HG02852 (cell line): ENCODE data around the gene AFG1L.
"Not testable (repeated sequence)": the region's sequence is repeated elsewhere in the genome, so short reads cannot be mapped to it uniquely, and the experiment has no call there.

Source experiments
- ATAC-seq: cut with Tn5 transposase; IDR thresholded peaks from one replicate; pipeline ENCODE4 v1.9.1; 2021; ENCODE audit warnings: mild to moderate bottlenecking, moderate library complexity; ENCODE audit not compliant: unreplicated experiment

Gene AFG1L

GRCh38 chr6:108550256-108550655, 255.4 kb downstream of the AFG1L start:
- no peak for ATAC-seq

- ATAC-seq: no peak
Observed at GRCh38 chr6:108555399-108556052, 260.7 kb downstream of the AFG1L start.

GRCh38 chr6:108556250-108556649, 261.4 kb downstream of the AFG1L start:
- ATAC-seq: no peak

- ATAC-seq: no peak
Observed at GRCh38 chr6:108556866-108557493, 262.1 kb downstream of the AFG1L start.

- ATAC-seq: peak; percentile 17
Observed at GRCh38 chr6:108557494-108558371, 262.9 kb downstream of the AFG1L start.

GRCh38 chr6:108558372-108559096, 263.7 kb downstream of the AFG1L start:
- ATAC-seq: peak; percentile 49

GRCh38 chr6:108559097-108559883, 264.4 kb downstream of the AFG1L start:
- ATAC-seq: peak; percentile 41

- ATAC-seq: peak; percentile 3
Observed at GRCh38 chr6:108559884-108560462, 265.1 kb downstream of the AFG1L start.

- ATAC-seq: no peak
Observed at GRCh38 chr6:108560463-108561308, 265.8 kb downstream of the AFG1L start, which contains the start of gene FOXO3. Gene FOXO3 (plus strand): TSS chr6:108560917. CDS start chr6:108561209, 292 bp downstream.

- ATAC-seq: not testable (repeated sequence)
Observed at GRCh38 chr6:108561309-108561647, 266.4 kb downstream of the AFG1L start.

GRCh38 chr6:108561742-108562502, 267.1 kb downstream of the AFG1L start:
- no peak for ATAC-seq

GRCh38 chr6:108562503-108562993, 267.7 kb downstream of the AFG1L start:
- no peak for ATAC-seq

- ATAC-seq: no peak
Observed at GRCh38 chr6:108563292-108563691, 268.4 kb downstream of the AFG1L start.

- ATAC-seq: no peak
Observed at GRCh38 chr6:108564178-108564577, 269.3 kb downstream of the AFG1L start.

- ATAC-seq: peak; percentile 65
Observed at GRCh38 chr6:108565091-108565766, 270.4 kb downstream of the AFG1L start.

- ATAC-seq: peak; percentile 29
Observed at GRCh38 chr6:108565893-108566292, 271.0 kb downstream of the AFG1L start.

- no peak for ATAC-seq
Observed at GRCh38 chr6:108566406-108566805, 271.6 kb downstream of the AFG1L start.
